ENCODE data around the gene SSTR5.

GRCh38 chr16:1039762-1040161 lies 32.8 kb upstream of the SSTR5 start:
- TF ChIP-seq MEF2B (IDR thresholded peaks at IDR 0.05; ENCODE audit: partially characterized antibody, poor library complexity, severe bottlenecking) (no peak), SREBF2 (IDR thresholded peaks at IDR 0.05; ENCODE audit: low read length) (no peak), NR2C1 (IDR thresholded peaks at IDR 0.05) (no peak), ATF3 (IDR thresholded peaks at IDR 0.05; ENCODE audit: borderline replicate concordance, extremely low read depth, low read depth, low read length) (no peak), MXI1 (IDR thresholded peaks at IDR 0.05; ENCODE audit: low read depth, low read length) (no peak)
- TF ChIP-seq, protein P1, sequence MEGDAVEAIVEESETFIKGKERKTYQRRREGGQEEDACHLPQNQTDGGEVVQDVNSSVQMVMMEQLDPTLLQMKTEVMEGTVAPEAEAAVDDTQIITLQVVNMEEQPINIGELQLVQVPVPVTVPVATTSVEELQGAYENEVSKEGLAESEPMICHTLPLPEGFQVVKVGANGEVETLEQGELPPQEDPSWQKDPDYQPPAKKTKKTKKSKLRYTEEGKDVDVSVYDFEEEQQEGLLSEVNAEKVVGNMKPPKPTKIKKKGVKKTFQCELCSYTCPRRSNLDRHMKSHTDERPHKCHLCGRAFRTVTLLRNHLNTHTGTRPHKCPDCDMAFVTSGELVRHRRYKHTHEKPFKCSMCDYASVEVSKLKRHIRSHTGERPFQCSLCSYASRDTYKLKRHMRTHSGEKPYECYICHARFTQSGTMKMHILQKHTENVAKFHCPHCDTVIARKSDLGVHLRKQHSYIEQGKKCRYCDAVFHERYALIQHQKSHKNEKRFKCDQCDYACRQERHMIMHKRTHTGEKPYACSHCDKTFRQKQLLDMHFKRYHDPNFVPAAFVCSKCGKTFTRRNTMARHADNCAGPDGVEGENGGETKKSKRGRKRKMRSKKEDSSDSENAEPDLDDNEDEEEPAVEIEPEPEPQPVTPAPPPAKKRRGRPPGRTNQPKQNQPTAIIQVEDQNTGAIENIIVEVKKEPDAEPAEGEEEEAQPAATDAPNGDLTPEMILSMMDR (IDR thresholded peaks at IDR 0.05 in 2 of 3, conservative IDR thresholded peaks at IDR 0.05 in 1 of 3; ENCODE audit: control insufficient read depth in 2 of 3, extremely low read depth in 1 of 3, insufficient read depth in 1 of 3, low read depth in 3 of 3, low read length in 3 of 3): no peak

Measured in GM12878 (cell line).